ENCODE data around the gene CTNNA3. TPM values are rescaled to one million over a fixed set of nuclear protein-coding genes. Genes with fewer than 3 reads are reported as not detected.
"Not testable (repeated sequence)": the region's sequence is repeated elsewhere in the genome, so short reads cannot be mapped to it uniquely, and the experiment has no call there.

The CTNNA3 gene
- total RNA-seq, 1 experiment from 2014 or later: not detected

GRCh38 chr10:67239864-67240497 lies 456.0 kb downstream of the CTNNA3 start:
- Histone ChIP-seq H3K4me1 (ENCODE audit: low read length) (no peaks in the 10 kb centered on the region), H3K79me2 (ENCODE audit: low read length) (no peaks in the 10 kb centered on the region), H3K27me3 (ENCODE audit: low read length) (no peaks in the 10 kb centered on the region), H3K36me3 (ENCODE audit: insufficient read depth, low read length) (no peaks in the 10 kb centered on the region), H3K4me3 (ENCODE audit: low read length) (no peak overlapping the region), H2AFZ (ENCODE audit: low read length) (no peak overlapping the region), H4K20me1 (ENCODE audit: insufficient read depth, low read depth, low read length) (no peaks in the 10 kb centered on the region), H3K9ac (ENCODE audit: low read length) (no peak overlapping the region), H3K9me3 (ENCODE audit: low read length) (no peaks in the 10 kb centered on the region), H3K9me2 (replicated peaks; ENCODE audit: insufficient read depth, low read length) (no peaks in the 10 kb centered on the region), H3K4me2 (ENCODE audit: low read depth, low read length, poor library complexity, severe bottlenecking) (no peak overlapping the region), H3K27ac (ENCODE audit: low read length) (no peak overlapping the region)
- DNase-seq: no peak

GRCh38 chr10:67230680-67231500 lies 465.1 kb downstream of the CTNNA3 start:
- H3K4me3 ChIP-seq (ENCODE audit: low read length); H3K9me2 ChIP-seq (replicated peaks; ENCODE audit: insufficient read depth, low read length); H3K9me3 ChIP-seq (ENCODE audit: low read length); H3K36me3 ChIP-seq (ENCODE audit: insufficient read depth, low read length); H3K27ac ChIP-seq (ENCODE audit: low read length); H3K27me3 ChIP-seq (ENCODE audit: low read length); H4K20me1 ChIP-seq (ENCODE audit: insufficient read depth, low read depth, low read length); H3K79me2 ChIP-seq (ENCODE audit: low read length); H3K4me2 ChIP-seq (ENCODE audit: low read depth, low read length, poor library complexity, severe bottlenecking); DNase-seq; H2AFZ ChIP-seq (ENCODE audit: low read length); H3K4me1 ChIP-seq (ENCODE audit: low read length); H3K9ac ChIP-seq (ENCODE audit: low read length): not testable (repeated sequence)

- no peaks in the 10 kb centered on the region for H3K36me3 ChIP-seq (ENCODE audit: insufficient read depth, low read length)
- H3K9me2 ChIP-seq (replicated peaks; ENCODE audit: insufficient read depth, low read length): no peaks in the 10 kb centered on the region
- no peaks in the 10 kb centered on the region for H3K9me3 ChIP-seq (ENCODE audit: low read length)
- no peaks in the 10 kb centered on the region for H3K79me2 ChIP-seq (ENCODE audit: low read length)
- DNase-seq: no peak
- no peak overlapping the region for H3K27ac ChIP-seq (ENCODE audit: low read length)
- no peaks in the 10 kb centered on the region for H3K27me3 ChIP-seq (ENCODE audit: low read length)
- H3K4me2 ChIP-seq (ENCODE audit: low read depth, low read length, poor library complexity, severe bottlenecking): no peak overlapping the region
- H3K4me1 ChIP-seq (ENCODE audit: low read length): no peaks in the 10 kb centered on the region
- no peak overlapping the region for H2AFZ ChIP-seq (ENCODE audit: low read length)
- H4K20me1 ChIP-seq (ENCODE audit: insufficient read depth, low read depth, low read length): no peaks in the 10 kb centered on the region
- no peak overlapping the region for H3K4me3 ChIP-seq (ENCODE audit: low read length)
- H3K9ac ChIP-seq (ENCODE audit: low read length): no peak overlapping the region
Measured at GRCh38 chr10:67225226-67225625, 470.8 kb downstream of the CTNNA3 start.

GRCh38 chr10:67224553-67224952 lies 471.4 kb downstream of the CTNNA3 start:
- Histone ChIP-seq H3K4me2 (ENCODE audit: low read depth, low read length, poor library complexity, severe bottlenecking) (no peak overlapping the region), H3K9me3 (ENCODE audit: low read length) (no peaks in the 10 kb centered on the region), H3K4me1 (ENCODE audit: low read length) (no peaks in the 10 kb centered on the region), H3K9ac (ENCODE audit: low read length) (no peak overlapping the region), H3K9me2 (replicated peaks; ENCODE audit: insufficient read depth, low read length) (no peaks in the 10 kb centered on the region), H3K27ac (ENCODE audit: low read length) (no peak overlapping the region), H3K4me3 (ENCODE audit: low read length) (no peak overlapping the region), H3K79me2 (ENCODE audit: low read length) (no peaks in the 10 kb centered on the region), H3K36me3 (ENCODE audit: insufficient read depth, low read length) (no peaks in the 10 kb centered on the region), H3K27me3 (ENCODE audit: low read length) (no peaks in the 10 kb centered on the region), H4K20me1 (ENCODE audit: insufficient read depth, low read depth, low read length) (no peaks in the 10 kb centered on the region), H2AFZ (ENCODE audit: low read length) (no peak overlapping the region)
- DNase-seq: no peak

GRCh38 chr10:67222934-67223333 lies 473.1 kb downstream of the CTNNA3 start:
- Histone ChIP-seq H3K9me2 (replicated peaks; ENCODE audit: insufficient read depth, low read length) (no peaks in the 10 kb centered on the region), H3K36me3 (ENCODE audit: insufficient read depth, low read length) (no peaks in the 10 kb centered on the region), H3K9ac (ENCODE audit: low read length) (no peak overlapping the region)

GRCh38 chr10:67221939-67222494 lies 474.0 kb downstream of the CTNNA3 start:
- Histone ChIP-seq H3K9me2 (replicated peaks; ENCODE audit: insufficient read depth, low read length) (no peaks in the 10 kb centered on the region), H3K79me2 (ENCODE audit: low read length) (no peaks in the 10 kb centered on the region), H3K4me2 (ENCODE audit: low read depth, low read length, poor library complexity, severe bottlenecking) (no peak overlapping the region), H3K4me1 (ENCODE audit: low read length) (no peaks in the 10 kb centered on the region), H3K27me3 (ENCODE audit: low read length) (no peaks in the 10 kb centered on the region), H2AFZ (ENCODE audit: low read length) (no peak overlapping the region), H3K4me3 (ENCODE audit: low read length) (no peak overlapping the region), H3K36me3 (ENCODE audit: insufficient read depth, low read length) (no peaks in the 10 kb centered on the region), H4K20me1 (ENCODE audit: insufficient read depth, low read depth, low read length) (no peaks in the 10 kb centered on the region), H3K27ac (ENCODE audit: low read length) (no peak overlapping the region), H3K9me3 (ENCODE audit: low read length) (no peaks in the 10 kb centered on the region), H3K9ac (ENCODE audit: low read length) (no peak overlapping the region)
- DNase-seq: no peak

More at GRCh38 chr10:67222934-67223333, 473.1 kb downstream of the CTNNA3 start:
- Histone ChIP-seq H4K20me1 (ENCODE audit: insufficient read depth, low read depth, low read length) (no peaks in the 10 kb centered on the region), H3K27ac (ENCODE audit: low read length) (no peak overlapping the region), H3K27me3 (ENCODE audit: low read length) (no peaks in the 10 kb centered on the region), H3K79me2 (ENCODE audit: low read length) (no peaks in the 10 kb centered on the region), H2AFZ (ENCODE audit: low read length) (no peak overlapping the region), H3K4me2 (ENCODE audit: low read depth, low read length, poor library complexity, severe bottlenecking) (no peak overlapping the region), H3K4me3 (ENCODE audit: low read length) (no peak overlapping the region), H3K9me3 (ENCODE audit: low read length) (no peaks in the 10 kb centered on the region), H3K4me1 (ENCODE audit: low read length) (no peaks in the 10 kb centered on the region)
- no peak for DNase-seq

- no peak for DNase-seq
- Histone ChIP-seq H3K27me3 (ENCODE audit: low read length) (no peaks in the 10 kb centered on the region), H2AFZ (ENCODE audit: low read length) (no peak overlapping the region), H4K20me1 (ENCODE audit: insufficient read depth, low read depth, low read length) (no peaks in the 10 kb centered on the region), H3K9ac (ENCODE audit: low read length) (no peak overlapping the region), H3K4me1 (ENCODE audit: low read length) (no peaks in the 10 kb centered on the region), H3K9me2 (replicated peaks; ENCODE audit: insufficient read depth, low read length) (no peaks in the 10 kb centered on the region), H3K27ac (ENCODE audit: low read length) (no peak overlapping the region), H3K9me3 (ENCODE audit: low read length) (no peaks in the 10 kb centered on the region), H3K36me3 (ENCODE audit: insufficient read depth, low read length) (no peaks in the 10 kb centered on the region), H3K4me2 (ENCODE audit: low read depth, low read length, poor library complexity, severe bottlenecking) (no peak overlapping the region), H3K4me3 (ENCODE audit: low read length) (no peak overlapping the region), H3K79me2 (ENCODE audit: low read length) (no peaks in the 10 kb centered on the region)
Measured at GRCh38 chr10:67211680-67212079, 484.3 kb downstream of the CTNNA3 start.

- not testable (repeated sequence) for DNase-seq; H3K27ac ChIP-seq (ENCODE audit: low read length); H3K79me2 ChIP-seq (ENCODE audit: low read length); H3K9me2 ChIP-seq (replicated peaks; ENCODE audit: insufficient read depth, low read length); H3K4me3 ChIP-seq (ENCODE audit: low read length); H4K20me1 ChIP-seq (ENCODE audit: insufficient read depth, low read depth, low read length); H2AFZ ChIP-seq (ENCODE audit: low read length); H3K9ac ChIP-seq (ENCODE audit: low read length); H3K4me2 ChIP-seq (ENCODE audit: low read depth, low read length, poor library complexity, severe bottlenecking); H3K27me3 ChIP-seq (ENCODE audit: low read length); H3K36me3 ChIP-seq (ENCODE audit: insufficient read depth, low read length); H3K4me1 ChIP-seq (ENCODE audit: low read length); H3K9me3 ChIP-seq (ENCODE audit: low read length)
Measured at GRCh38 chr10:67207923-67208322, 488.1 kb downstream of the CTNNA3 start.

All from Karpas-422 (cell line).